ENCODE measurements around the gene SIX4. TPM values are rescaled to one million over a fixed set of nuclear protein-coding genes. Genes with fewer than 3 reads are reported as not detected.
"Not testable (repeated sequence)": the region's sequence is repeated elsewhere in the genome, so short reads cannot be mapped to it uniquely, and the experiment has no call there.

Gene SIX4
- total and polyA plus RNA-seq, 12 donors, result 0.16 to 1.5 (median 0.76) TPM

DNA sequence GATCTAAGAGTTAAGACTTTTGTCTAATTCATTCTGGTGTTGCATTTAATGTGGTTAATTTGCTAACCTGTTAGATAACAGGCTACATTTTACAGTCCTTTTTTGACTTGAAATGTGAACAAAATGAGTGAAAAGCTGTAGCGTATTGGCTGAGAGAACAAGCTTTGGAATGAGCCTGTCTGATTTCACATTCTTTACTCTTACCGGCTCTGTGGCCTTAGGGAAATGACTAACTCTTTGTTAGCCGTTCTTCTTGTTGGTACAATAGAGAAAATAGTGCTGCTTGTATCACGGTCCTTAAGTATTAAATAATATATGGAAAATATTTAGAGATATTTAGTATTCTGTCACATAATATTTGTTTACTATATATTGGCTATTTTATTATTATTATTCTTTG lies 12.3 kb upstream of the SIX4 start:
- H3K4me3 ChIP-seq, result peak overlapping the region in 2 of 10 donors; percentile 84 to 86
- no peaks in the 10 kb centered on the region for H3K36me3 ChIP-seq
- TF ChIP-seq, protein P1, sequence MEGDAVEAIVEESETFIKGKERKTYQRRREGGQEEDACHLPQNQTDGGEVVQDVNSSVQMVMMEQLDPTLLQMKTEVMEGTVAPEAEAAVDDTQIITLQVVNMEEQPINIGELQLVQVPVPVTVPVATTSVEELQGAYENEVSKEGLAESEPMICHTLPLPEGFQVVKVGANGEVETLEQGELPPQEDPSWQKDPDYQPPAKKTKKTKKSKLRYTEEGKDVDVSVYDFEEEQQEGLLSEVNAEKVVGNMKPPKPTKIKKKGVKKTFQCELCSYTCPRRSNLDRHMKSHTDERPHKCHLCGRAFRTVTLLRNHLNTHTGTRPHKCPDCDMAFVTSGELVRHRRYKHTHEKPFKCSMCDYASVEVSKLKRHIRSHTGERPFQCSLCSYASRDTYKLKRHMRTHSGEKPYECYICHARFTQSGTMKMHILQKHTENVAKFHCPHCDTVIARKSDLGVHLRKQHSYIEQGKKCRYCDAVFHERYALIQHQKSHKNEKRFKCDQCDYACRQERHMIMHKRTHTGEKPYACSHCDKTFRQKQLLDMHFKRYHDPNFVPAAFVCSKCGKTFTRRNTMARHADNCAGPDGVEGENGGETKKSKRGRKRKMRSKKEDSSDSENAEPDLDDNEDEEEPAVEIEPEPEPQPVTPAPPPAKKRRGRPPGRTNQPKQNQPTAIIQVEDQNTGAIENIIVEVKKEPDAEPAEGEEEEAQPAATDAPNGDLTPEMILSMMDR (IDR thresholded peaks at IDR 0.05), result no peak
- 32 to 34% methylated on average over 4 of the region's 4 CpGs for WGBS, 2 donors
- intact Hi-C loops (cut with DNase I), result loop anchor here in 2 of 10 donors (10.0 kb wide), 2 partner anchors 248 to 518 kb away; partner anchors contain the start of genes SLC38A6 (in 1 of the 2) and TRMT5 (in 1 of the 2)
- DNase-seq (no peak), ATAC-seq (no peak)
- no peak overlapping the region for H3K27ac ChIP-seq
- H3K4me1 ChIP-seq, result peaks cover 0 to 30% (median 26%) of the 10 kb centered on the region in 9 donors
- no peaks in the 10 kb centered on the region for H3K9me3 ChIP-seq
- peaks cover 0 to 23% (median 0%) of the 10 kb centered on the region in 7 donors for H3K27me3 ChIP-seq

DNA sequence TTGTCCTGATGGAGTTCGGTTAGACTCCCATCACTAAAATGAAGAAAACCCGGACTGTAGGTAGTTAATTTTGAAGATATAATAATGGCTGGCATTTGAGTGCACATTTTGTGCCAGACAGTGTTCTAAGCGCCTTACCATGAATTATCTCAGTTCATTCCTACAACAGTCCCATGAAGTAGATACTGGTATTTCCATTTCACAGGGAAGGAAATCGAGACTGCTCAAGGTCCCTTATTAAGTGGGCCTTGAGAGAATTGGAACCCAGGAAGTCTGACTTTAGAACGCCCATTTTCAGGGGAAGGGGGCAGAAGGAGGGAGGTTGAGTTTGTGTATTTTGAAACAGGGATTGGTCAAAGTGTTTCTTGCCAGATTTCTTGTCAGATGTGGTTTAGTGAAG lies 11.3 kb upstream of the SIX4 start:
- 14 to 23% methylated on average over 5 of the region's 5 CpGs for WGBS, 2 donors
- intact Hi-C loops (cut with DNase I), result loop anchor here in 2 of 10 donors (10.0 kb wide), 2 partner anchors 249 to 519 kb away; partner anchors contain the start of genes SLC38A6 (in 1 of the 2) and TRMT5 (in 1 of the 2)
- DNase-seq, result no peak
- Histone ChIP-seq H3K27me3 (peaks cover 0 to 23% (median 0%) of the 10 kb centered on the region in 7 donors), H3K4me3 (peak overlapping the region; percentile 58 to 96 (median 82)), H3K36me3 (no peaks in the 10 kb centered on the region), H3K9me3 (no peaks in the 10 kb centered on the region), H3K27ac (peak overlapping the region in 5 of 10 donors; percentile 67 to 85 (median 82)), H3K4me1 (peaks cover 0 to 30% (median 26%) of the 10 kb centered on the region in 9 donors)
- peak in 2 of 8 donors; percentile 28 to 37 for ATAC-seq
- TF ChIP-seq, protein P1 (IDR thresholded peaks at IDR 0.05), result no peak

DNA sequence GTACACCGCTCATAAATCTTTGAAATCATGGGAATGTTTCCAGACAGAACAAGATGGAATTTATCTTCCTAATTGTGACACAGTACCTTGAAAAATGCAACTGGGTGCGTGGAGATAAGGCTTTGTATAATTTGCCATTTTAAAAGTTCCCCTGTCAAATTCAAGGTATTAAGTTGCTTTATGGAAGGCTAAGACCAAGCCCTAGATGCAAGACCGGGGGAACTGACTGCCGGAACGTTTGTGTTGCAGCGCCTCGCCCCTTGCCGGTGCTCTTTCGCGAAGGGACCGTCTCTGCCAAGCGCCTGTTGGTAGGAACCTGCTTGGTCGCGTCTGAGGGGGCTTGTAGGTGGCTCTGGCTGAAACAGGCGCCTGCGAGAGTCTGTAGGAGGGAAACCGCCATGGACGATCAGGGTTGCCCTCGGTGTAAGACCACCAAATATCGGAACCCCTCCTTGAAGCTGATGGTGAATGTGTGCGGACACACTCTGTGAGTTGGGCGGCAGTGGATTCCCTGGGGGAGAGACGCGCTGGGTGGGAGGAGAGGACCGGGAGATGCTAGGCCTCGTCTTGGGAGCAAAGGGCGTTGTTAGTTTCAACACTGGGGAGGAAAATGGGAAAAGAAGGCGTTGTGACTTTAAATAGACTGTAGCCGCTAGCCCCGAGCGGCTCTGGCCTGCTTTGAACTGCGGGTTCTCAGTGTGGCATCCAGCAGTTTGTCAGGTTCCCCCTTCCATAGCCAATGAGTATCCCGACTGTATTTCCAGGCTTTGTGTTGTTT lies 10.5 kb upstream of the SIX4 start, which contains the start of gene MNAT1:
TSS of gene MNAT1 (plus strand) at position 297 of the 778 bp plus-strand sequence. CDS start at position 399, 102 bp downstream.
- WGBS, 2 donors, result 3% methylated on average over 33 of the region's 33 CpGs
- H3K9me3 ChIP-seq, result no peaks in the 10 kb centered on the region
- DNase-seq, result peak; percentile 75 to 76
- peaks cover 0 to 23% (median 0%) of the 10 kb centered on the region in 7 donors for H3K27me3 ChIP-seq
- ATAC-seq, result peak; percentile 88 to 98 (median 96)
- intact Hi-C loops (cut with DNase I), result loop anchor here in 2 of 10 donors (10.0 kb wide), 2 partner anchors 250 to 520 kb away; partner anchors contain the start of genes SLC38A6 (in 1 of the 2) and TRMT5 (in 1 of the 2)
- H3K4me1 ChIP-seq, result peaks cover 0 to 30% (median 26%) of the 10 kb centered on the region in 9 donors
- TF ChIP-seq, protein P1 (IDR thresholded peaks at IDR 0.05), result no peak
- peak within 1 kb of the TSS in 9 of 10 donors; percentile 55 to 85 (median 82) for H3K27ac ChIP-seq
- H3K36me3 ChIP-seq, result no peaks in the 10 kb centered on the region
- peak within 1 kb of the TSS; percentile 58 to 96 (median 82) for H3K4me3 ChIP-seq

DNA sequence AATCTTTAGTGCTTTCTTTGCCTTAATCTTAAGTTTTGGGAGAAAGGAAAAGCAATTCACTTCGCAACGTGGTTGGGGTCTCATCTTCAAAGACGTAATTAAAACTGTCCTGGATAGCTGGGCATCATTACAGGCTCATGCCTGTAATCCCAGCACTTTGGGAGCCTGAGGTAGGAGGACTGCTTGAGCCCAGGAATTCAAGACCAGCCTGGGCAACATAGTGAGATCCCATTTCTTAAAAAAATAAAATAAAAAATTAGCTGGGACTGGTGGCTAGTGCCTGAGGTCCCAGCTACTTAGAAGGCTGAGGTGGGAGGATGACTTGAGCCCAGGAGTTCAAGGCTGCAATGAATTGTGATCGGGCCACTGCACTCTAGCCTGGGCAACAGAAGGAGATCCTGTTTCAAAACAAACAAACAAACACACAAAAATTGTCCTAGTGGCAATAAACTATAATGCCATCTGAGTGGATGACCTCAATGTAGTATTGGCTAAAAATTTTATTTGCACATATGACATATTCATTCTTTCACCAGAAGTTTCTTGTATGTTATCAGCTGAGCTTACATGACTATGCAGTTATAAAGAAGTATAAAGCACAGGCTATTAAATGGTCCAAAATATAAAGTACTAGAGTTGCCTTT lies 8.8 kb upstream of the SIX4 start:
- 65 to 73% methylated on average over 4 of the region's 4 CpGs for WGBS, 2 donors
- intact Hi-C loops (cut with DNase I), result loop anchor here in 2 of 10 donors (10.0 kb wide), 2 partner anchors 252 to 522 kb away; partner anchors contain the start of genes SLC38A6 (in 1 of the 2) and TRMT5 (in 1 of the 2)

DNA sequence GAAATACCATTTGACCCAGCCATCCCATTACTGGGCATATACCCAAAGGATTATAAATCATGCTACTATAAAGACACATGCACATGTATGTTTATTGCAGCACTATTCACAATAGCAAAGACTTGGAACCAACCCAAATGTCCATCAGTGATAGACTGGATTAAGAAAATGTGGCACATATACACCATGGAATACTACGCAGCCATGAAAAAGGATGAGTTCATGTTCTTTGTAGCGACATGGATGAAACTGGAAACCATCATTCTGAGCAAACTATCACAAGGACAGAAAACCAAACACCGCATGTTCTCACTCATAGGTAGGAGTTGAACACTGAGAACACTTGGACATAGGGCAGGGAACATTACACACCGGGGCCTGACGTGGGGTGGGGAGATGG lies 7.1 kb upstream of the SIX4 start:
- H3K36me3 ChIP-seq, DNase-seq, H3K27ac ChIP-seq, H3K9me3 ChIP-seq, ATAC-seq, H3K4me3 ChIP-seq: not testable (repeated sequence)
- Histone ChIP-seq H3K27me3 (peaks cover 0 to 55% (median 25%) of the 10 kb centered on the region in 7 donors), H3K4me1 (peaks cover 0 to 19% (median 16%) of the 10 kb centered on the region in 9 donors)
- intact Hi-C loops (cut with DNase I), result loop anchor here in 2 of 10 donors (10.0 kb wide), 2 partner anchors 254 to 524 kb away; partner anchors contain the start of genes SLC38A6 (in 1 of the 2) and TRMT5 (in 1 of the 2)
- 95 to 96% methylated on average over 5 of the region's 5 CpGs for WGBS, 2 donors

More for the DNA sequence above, 8.8 kb upstream of the SIX4 start:
- Histone ChIP-seq H3K4me3 (no peak overlapping the region), H3K36me3 (no peaks in the 10 kb centered on the region), H3K4me1 (peaks cover 0 to 27% (median 24%) of the 10 kb centered on the region in 9 donors), H3K27ac (no peak overlapping the region), H3K9me3 (no peaks in the 10 kb centered on the region), H3K27me3 (peaks cover 0 to 38% (median 8%) of the 10 kb centered on the region in 7 donors)
- ATAC-seq, result no peak
- DNase-seq, result no peak
- TF ChIP-seq, protein P1 (IDR thresholded peaks at IDR 0.05), result no peak

All from heart right ventricle (tissue), 16 donors.